Measurements from ENCODE around the gene ALG14. TPM values are rescaled to one million over a fixed set of nuclear protein-coding genes. Genes with fewer than 3 reads are reported as not detected.

The ALG14 gene
- total RNA-seq, 2 experiments from 2014 or later, result 2.3 to 3.4 TPM

GRCh38 chr1:94992161-94992560 lies 80.6 kb downstream of the ALG14 start:
- H3K9me3 Mint-ChIP-seq, result no peaks in the 10 kb centered on the region
- H3K4me3 Mint-ChIP-seq, result no peak overlapping the region
- no peaks in the 10 kb centered on the region for H3K4me1 Mint-ChIP-seq
- no peaks in the 10 kb centered on the region for H3K27me3 Mint-ChIP-seq
- no peak overlapping the region for H3K27ac Mint-ChIP-seq
- no peak for DNase-seq
- ChIA-PET POLR2A (no interaction called here), CTCF (interaction anchor here (0.6 to 2.1 kb wide), 3 partner anchors 14 to 645 kb away, joined by 3 to 4 read pairs (median 3); no protein-coding TSS in a partner anchor)
- no peaks in the 10 kb centered on the region for H3K36me3 Mint-ChIP-seq (ENCODE audit: low read depth)

- no peaks in the 10 kb centered on the region for H3K9me3 Mint-ChIP-seq
- H3K36me3 Mint-ChIP-seq (ENCODE audit: low read depth), result no peaks in the 10 kb centered on the region
- CTCF ChIA-PET, result no interaction called here
- POLR2A ChIA-PET, result no interaction called here
- DNase-seq, result no peak
- H3K27me3 Mint-ChIP-seq, result no peaks in the 10 kb centered on the region
- H3K27ac Mint-ChIP-seq, result no peak overlapping the region
- no peaks in the 10 kb centered on the region for H3K4me1 Mint-ChIP-seq
- H3K4me3 Mint-ChIP-seq, result no peak overlapping the region
Measured at GRCh38 chr1:94989911-94990473, 82.8 kb downstream of the ALG14 start.

- Mint-ChIP-seq H3K27ac (no peak overlapping the region), H3K9me3 (no peaks in the 10 kb centered on the region), H3K36me3 (ENCODE audit: low read depth) (no peaks in the 10 kb centered on the region), H3K27me3 (no peaks in the 10 kb centered on the region), H3K4me1 (no peaks in the 10 kb centered on the region), H3K4me3 (no peak overlapping the region)
- CTCF ChIA-PET, result no interaction called here
- POLR2A ChIA-PET, result no interaction called here
- no peak for DNase-seq
Measured at GRCh38 chr1:94989398-94989797, 83.4 kb downstream of the ALG14 start.

- no peak overlapping the region for H3K4me3 Mint-ChIP-seq
- no peak overlapping the region for H3K27ac Mint-ChIP-seq
- H3K27me3 Mint-ChIP-seq, result no peaks in the 10 kb centered on the region
- H3K4me1 Mint-ChIP-seq, result no peaks in the 10 kb centered on the region
- POLR2A ChIA-PET, result no interaction called here
- DNase-seq, result no peak
- H3K9me3 Mint-ChIP-seq, result no peaks in the 10 kb centered on the region
- CTCF ChIA-PET, result interaction anchor here (0.7 kb wide), 1 partner anchor 18 kb away, joined by 3 read pairs; no protein-coding TSS in a partner anchor
- no peaks in the 10 kb centered on the region for H3K36me3 Mint-ChIP-seq (ENCODE audit: low read depth)
Measured at GRCh38 chr1:94988356-94988755, 84.4 kb downstream of the ALG14 start.

- POLR2A ChIA-PET, result no interaction called here
- DNase-seq, result no peak
- H3K4me3 Mint-ChIP-seq, result no peak overlapping the region
- CTCF ChIA-PET, result no interaction called here
- H3K36me3 Mint-ChIP-seq (ENCODE audit: low read depth), result no peaks in the 10 kb centered on the region
- H3K27ac Mint-ChIP-seq, result no peak overlapping the region
- no peaks in the 10 kb centered on the region for H3K9me3 Mint-ChIP-seq
- H3K27me3 Mint-ChIP-seq, result no peaks in the 10 kb centered on the region
- H3K4me1 Mint-ChIP-seq, result no peaks in the 10 kb centered on the region
Measured at GRCh38 chr1:94986783-94987182, 86.0 kb downstream of the ALG14 start.

- ChIA-PET CTCF (no interaction called here), POLR2A (interaction anchor here (0.7 kb wide), 1 partner anchor 20 kb away, joined by 5 read pairs; no protein-coding TSS in a partner anchor)
- no peak overlapping the region for H3K27ac Mint-ChIP-seq
- H3K9me3 Mint-ChIP-seq, result no peaks in the 10 kb centered on the region
- no peak for DNase-seq
- H3K36me3 Mint-ChIP-seq (ENCODE audit: low read depth), result no peaks in the 10 kb centered on the region
- peaks cover 4% of the 10 kb centered on the region for H3K4me1 Mint-ChIP-seq
- no peaks in the 10 kb centered on the region for H3K27me3 Mint-ChIP-seq
- no peak overlapping the region for H3K4me3 Mint-ChIP-seq
Measured at GRCh38 chr1:94983171-94983739, 89.5 kb downstream of the ALG14 start.

GRCh38 chr1:94982398-94982797 lies 90.4 kb downstream of the ALG14 start:
- ChIA-PET POLR2A (interaction anchor here (0.7 kb wide), 1 partner anchor 19 kb away, joined by 5 read pairs; no protein-coding TSS in a partner anchor), CTCF (no interaction called here)
- H3K9me3 Mint-ChIP-seq, result no peaks in the 10 kb centered on the region
- H3K27me3 Mint-ChIP-seq, result no peaks in the 10 kb centered on the region
- no peak for DNase-seq
- no peak overlapping the region for H3K4me3 Mint-ChIP-seq
- H3K27ac Mint-ChIP-seq, result no peak overlapping the region
- H3K36me3 Mint-ChIP-seq (ENCODE audit: low read depth), result no peaks in the 10 kb centered on the region
- peaks cover 4% of the 10 kb centered on the region for H3K4me1 Mint-ChIP-seq

- no peak for DNase-seq
- no peaks in the 10 kb centered on the region for H3K36me3 Mint-ChIP-seq (ENCODE audit: low read depth)
- no peaks in the 10 kb centered on the region for H3K27me3 Mint-ChIP-seq
- peaks cover 4% of the 10 kb centered on the region for H3K4me1 Mint-ChIP-seq
- no peak overlapping the region for H3K27ac Mint-ChIP-seq
- ChIA-PET CTCF (no interaction called here), POLR2A (no interaction called here)
- no peaks in the 10 kb centered on the region for H3K9me3 Mint-ChIP-seq
- H3K4me3 Mint-ChIP-seq, result no peak overlapping the region
Measured at GRCh38 chr1:94981575-94981973, 91.2 kb downstream of the ALG14 start.

GRCh38 chr1:94980582-94981574 lies 91.9 kb downstream of the ALG14 start:
- H3K9me3 Mint-ChIP-seq, result no peaks in the 10 kb centered on the region
- H3K36me3 Mint-ChIP-seq (ENCODE audit: low read depth), result no peaks in the 10 kb centered on the region
- H3K27me3 Mint-ChIP-seq, result no peaks in the 10 kb centered on the region
- POLR2A ChIA-PET, result no interaction called here
- CTCF ChIA-PET, result no interaction called here
- peaks cover 4% of the 10 kb centered on the region for H3K4me1 Mint-ChIP-seq
- DNase-seq, result no peak
- H3K27ac Mint-ChIP-seq, result no peak overlapping the region
- H3K4me3 Mint-ChIP-seq, result no peak overlapping the region

- no peaks in the 10 kb centered on the region for H3K36me3 Mint-ChIP-seq (ENCODE audit: low read depth)
- CTCF ChIA-PET, result no interaction called here
- H3K4me1 Mint-ChIP-seq, result peaks cover 4% of the 10 kb centered on the region
- DNase-seq, result no peak
- H3K9me3 Mint-ChIP-seq, result no peaks in the 10 kb centered on the region
- H3K4me3 Mint-ChIP-seq, result no peak overlapping the region
- H3K27me3 Mint-ChIP-seq, result no peaks in the 10 kb centered on the region
- POLR2A ChIA-PET, result no interaction called here
- no peak overlapping the region for H3K27ac Mint-ChIP-seq
Measured at GRCh38 chr1:94979656-94980581, 92.8 kb downstream of the ALG14 start.

GRCh38 chr1:94979131-94979530 lies 93.6 kb downstream of the ALG14 start:
- Mint-ChIP-seq H3K9me3 (no peaks in the 10 kb centered on the region), H3K4me1 (peaks cover 4% of the 10 kb centered on the region), H3K36me3 (ENCODE audit: low read depth) (no peaks in the 10 kb centered on the region), H3K27me3 (no peaks in the 10 kb centered on the region), H3K4me3 (no peak overlapping the region), H3K27ac (no peak overlapping the region)
- CTCF ChIA-PET, result interaction anchor here (1.0 to 1.5 kb wide), 2 partner anchors 14 to 123 kb away, joined by 4 read pairs; no protein-coding TSS in a partner anchor
- no peak for DNase-seq
- POLR2A ChIA-PET, result no interaction called here

- ChIA-PET POLR2A (no interaction called here), CTCF (interaction anchor here (1.0 to 1.5 kb wide), 2 partner anchors 15 to 122 kb away, joined by 4 read pairs; no protein-coding TSS in a partner anchor)
- Mint-ChIP-seq H3K4me1 (peaks cover 4% of the 10 kb centered on the region), H3K27me3 (no peaks in the 10 kb centered on the region), H3K27ac (no peak overlapping the region), H3K36me3 (ENCODE audit: low read depth) (no peaks in the 10 kb centered on the region), H3K9me3 (no peaks in the 10 kb centered on the region), H3K4me3 (no peak overlapping the region)
- DNase-seq, result no peak
Measured at GRCh38 chr1:94978401-94978800, 94.3 kb downstream of the ALG14 start.

All from activated CD4-positive, alpha-beta T cell treated with anti-CD3 and anti-CD28 coated beads, Interleukin-2, amount 10 ng/mL, durations not matched to agents 7 days and 5 days (primary cell).